ENCODE data around the gene APOA5.

Gene APOA5

GRCh38 chr11:116792869-116793771, 1.4 kb upstream of the APOA5 start:
- Histone ChIP-seq H3K4me1 (no peaks in the 10 kb centered on the region), H3K27ac (no peak overlapping the region), H3K4me3 (ENCODE audit: low read depth, low read length) (no peak overlapping the region), H3K27me3 (ENCODE audit: control insufficient read depth, insufficient read depth, low read length) (no peaks in the 10 kb centered on the region), H3K9ac (no peak overlapping the region), H3K36me3 (ENCODE audit: control insufficient read depth, insufficient read depth, low read length) (no peaks in the 10 kb centered on the region), H3K9me3 (ENCODE audit: control insufficient read depth, low read length) (no peaks in the 10 kb centered on the region), H3K4me2 (ENCODE audit: low read length) (no peak overlapping the region), H3K79me2 (no peaks in the 10 kb centered on the region), H2AFZ (no peak overlapping the region)
- TF ChIP-seq CTCF (IDR thresholded peaks at IDR 0.05), result no peak

- no peak for TF ChIP-seq CTCF (IDR thresholded peaks at IDR 0.05)
- Histone ChIP-seq H3K9ac (no peak overlapping the region), H2AFZ (no peak overlapping the region)
Measured at GRCh38 chr11:116792144-116792868, 627 bp upstream of the APOA5 start.

DNA sequence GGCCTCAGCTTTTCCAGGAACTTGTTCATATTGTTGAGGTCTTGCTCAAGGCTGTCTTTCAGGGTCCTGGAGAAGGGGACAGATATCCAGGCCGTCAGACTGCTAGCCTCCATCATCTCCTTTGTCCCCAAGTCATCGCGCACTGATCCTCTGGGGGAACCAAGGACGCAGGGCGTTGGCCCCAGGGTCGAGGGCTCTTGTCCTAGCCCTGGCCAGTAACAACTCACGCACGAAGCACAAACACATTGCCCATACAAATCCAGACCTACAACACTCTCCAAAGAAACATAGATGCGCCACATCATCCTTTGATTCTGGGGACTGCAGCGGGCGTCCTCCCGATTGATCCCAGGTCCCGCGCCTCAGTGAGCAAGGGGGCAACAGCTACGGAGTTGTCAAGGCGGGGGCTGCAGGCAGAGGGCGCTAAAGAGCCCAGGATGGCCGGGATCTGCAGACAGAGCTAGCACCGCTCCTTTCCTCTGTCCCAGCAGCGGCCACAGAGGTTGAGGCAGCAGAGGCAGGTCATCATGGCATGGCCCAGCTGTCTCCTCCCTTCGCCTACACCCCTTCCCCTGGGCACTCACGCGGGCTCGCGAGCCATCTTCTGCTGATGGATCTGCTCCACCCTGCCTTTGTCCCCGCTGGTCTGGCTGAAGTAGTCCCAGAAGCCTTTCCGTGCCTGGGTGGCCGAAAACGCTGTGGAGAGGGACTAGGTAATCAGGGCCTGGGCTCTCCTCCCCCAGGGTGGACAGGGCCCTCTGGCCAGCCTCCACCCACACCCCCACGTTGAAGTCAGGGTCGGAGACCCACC, 472 bp downstream of the APOA5 start:
- Histone ChIP-seq H3K4me3 (ENCODE audit: low read depth, low read length) (no peak overlapping the region), H3K27me3 (ENCODE audit: control insufficient read depth, insufficient read depth, low read length) (no peaks in the 10 kb centered on the region), H3K4me1 (no peaks in the 10 kb centered on the region), H3K36me3 (ENCODE audit: control insufficient read depth, insufficient read depth, low read length) (no peaks in the 10 kb centered on the region), H3K9ac (no peak overlapping the region), H3K79me2 (no peaks in the 10 kb centered on the region), H3K4me2 (ENCODE audit: low read length) (no peak overlapping the region), H3K9me3 (ENCODE audit: control insufficient read depth, low read length) (no peaks in the 10 kb centered on the region), H2AFZ (no peak overlapping the region), H3K27ac (no peak overlapping the region)
- TF ChIP-seq CTCF (IDR thresholded peaks at IDR 0.05), result peak; percentile 50

More at GRCh38 chr11:116792144-116792868, 627 bp upstream of the APOA5 start:
- Histone ChIP-seq H3K4me3 (ENCODE audit: low read depth, low read length) (no peak overlapping the region), H3K79me2 (no peaks in the 10 kb centered on the region), H3K9me3 (ENCODE audit: control insufficient read depth, low read length) (no peaks in the 10 kb centered on the region), H3K4me1 (no peaks in the 10 kb centered on the region), H3K36me3 (ENCODE audit: control insufficient read depth, insufficient read depth, low read length) (no peaks in the 10 kb centered on the region), H3K27ac (no peak overlapping the region), H3K4me2 (ENCODE audit: low read length) (no peak overlapping the region), H3K27me3 (ENCODE audit: control insufficient read depth, insufficient read depth, low read length) (no peaks in the 10 kb centered on the region)

GRCh38 chr11:116790167-116791001, 1.3 kb downstream of the APOA5 start:
- no peak overlapping the region for H2AFZ ChIP-seq
- no peak for TF ChIP-seq CTCF (IDR thresholded peaks at IDR 0.05)
- no peaks in the 10 kb centered on the region for H3K36me3 ChIP-seq (ENCODE audit: control insufficient read depth, insufficient read depth, low read length)
- H3K4me2 ChIP-seq (ENCODE audit: low read length), result no peak overlapping the region
- no peaks in the 10 kb centered on the region for H3K27me3 ChIP-seq (ENCODE audit: control insufficient read depth, insufficient read depth, low read length)
- H3K9me3 ChIP-seq (ENCODE audit: control insufficient read depth, low read length), result no peaks in the 10 kb centered on the region
- no peaks in the 10 kb centered on the region for H3K79me2 ChIP-seq
- H3K9ac ChIP-seq, result no peak overlapping the region
- no peaks in the 10 kb centered on the region for H3K4me1 ChIP-seq
- no peak overlapping the region for H3K27ac ChIP-seq
- no peak overlapping the region for H3K4me3 ChIP-seq (ENCODE audit: low read depth, low read length)
